A549 treated with CORT108297 at 1 μM for 4 hours (cell line): ENCODE data around the gene TRIM21. TPM values are rescaled to one million over a fixed set of nuclear protein-coding genes. Genes with fewer than 3 reads are reported as not detected.

Source experiments
- total RNA-seq: library from RNA; stranded (reverse); fragments of 200-300 nt; extraction: Qiagen RNA extraction; gene quantifications from 5 replicates; pipeline ENCODE4 v1.2.3, GENCODE V29; 2022

Gene TRIM21
- total RNA-seq = 20.9 to 22.6 TPM (median 21.9 TPM) in 5 replicates

GRCh38 chr11:4393209-4393857, at the start of gene TRIM21:
TSS of gene TRIM21 (minus strand) at chr11:4393702. CDS start at chr11:4390409, 3,293 bp downstream.

GRCh38 chr11:4368286-4368685, 25.2 kb downstream of the TRIM21 start, which contains the start of gene OR52B4:
TSS of gene OR52B4 (minus strand) at chr11:4368386. CDS start at chr11:4368295, 91 bp downstream.

Other genes starting within 250 kb of the TRIM21 start
- not detected in 5 replicates for gene OR52B4, start 25.3 kb downstream of the TRIM21 start, total RNA-seq
- gene OR52K2, start 55.6 kb upstream of the TRIM21 start, total RNA-seq = not detected in 5 replicates
- not detected in 5 replicates for gene OR52K1, start 88.9 kb upstream of the TRIM21 start, total RNA-seq
- not detected in 5 replicates for gene OR52M1, start 151.5 kb upstream of the TRIM21 start, total RNA-seq
- not detected in 5 replicates for gene OR52I2, start 188.0 kb upstream of the TRIM21 start, total RNA-seq
- gene OR52I1, start 200.3 kb upstream of the TRIM21 start, total RNA-seq = not detected in 5 replicates
- 8.3 to 10.6 TPM (median 8.9 TPM) in 5 replicates for gene TRIM68, start 214.5 kb upstream of the TRIM21 start, total RNA-seq
- gene OR51D1, start 243.8 kb upstream of the TRIM21 start, total RNA-seq = not detected in 5 replicates